Large intestine (tissue), 3 donors: Measurements from ENCODE around the gene KLHL14. TPM values are rescaled to one million over a fixed set of nuclear protein-coding genes. Genes with fewer than 3 reads are reported as not detected.

Source experiments
- DNase-seq, 2 donors: peaks; one replicate each; pipeline versions ENCODE4 v3.0.0 to v3.0.0-alpha.2; 2013
- H3K27ac ChIP-seq: one replicate; pipeline ENCODE4 v1.5.1; 2013; ENCODE audit warnings: low read length
- H3K27me3 ChIP-seq: 2 replicates; pipeline ENCODE4 v1.6.1; 2013; ENCODE audit warnings: low read length; ENCODE audit not compliant: control insufficient read depth, insufficient read depth
- H3K36me3 ChIP-seq: 2 replicates; pipeline ENCODE4 v1.6.1; 2013; ENCODE audit warnings: low read length; ENCODE audit not compliant: control insufficient read depth, insufficient read depth
- H3K4me1 ChIP-seq: one replicate; pipeline ENCODE4 v1.6.1; 2013; ENCODE audit warnings: low read length; ENCODE audit not compliant: control insufficient read depth, insufficient read depth
- H3K4me3 ChIP-seq: one replicate; pipeline ENCODE4 v1.5.1; 2013; ENCODE audit warnings: low read length
- H3K9me3 ChIP-seq: one replicate; pipeline ENCODE4 v1.6.1; 2013; ENCODE audit warnings: mild to moderate bottlenecking, low read depth, low read length, moderate library complexity; ENCODE audit not compliant: control insufficient read depth
- WGBS: methylation state at CpG from one replicate; pipeline ENCODE4 v1.1.5; 2013; ENCODE audit warnings: low lambda C conversion rate; ENCODE audit not compliant: insufficient coverage; 5-methylcytosine and 5-hydroxymethylcytosine counted together
- polyA plus RNA-seq: library from polyadenylated mRNA; unstranded; fragments of 120-200 nt; gene quantifications from one replicate; pipeline ENCODE4 v1.2.1, GENCODE V29; 2013

KLHL14 gene
- polyA plus RNA-seq, 1 donor, result 0.39 TPM

GRCh38 chr18:32754508-32755263, 18.1 kb downstream of the KLHL14 start:
- Histone ChIP-seq H3K9me3 (no peaks in the 10 kb centered on the region), H3K36me3 (no peaks in the 10 kb centered on the region), H3K27me3 (peaks cover 12% of the 10 kb centered on the region), H3K27ac (no peak overlapping the region), H3K4me1 (no peaks in the 10 kb centered on the region), H3K4me3 (no peak overlapping the region)
- 40% methylated on average over 2 of the region's 7 CpGs for WGBS
- DNase-seq, result no peak

DNA sequence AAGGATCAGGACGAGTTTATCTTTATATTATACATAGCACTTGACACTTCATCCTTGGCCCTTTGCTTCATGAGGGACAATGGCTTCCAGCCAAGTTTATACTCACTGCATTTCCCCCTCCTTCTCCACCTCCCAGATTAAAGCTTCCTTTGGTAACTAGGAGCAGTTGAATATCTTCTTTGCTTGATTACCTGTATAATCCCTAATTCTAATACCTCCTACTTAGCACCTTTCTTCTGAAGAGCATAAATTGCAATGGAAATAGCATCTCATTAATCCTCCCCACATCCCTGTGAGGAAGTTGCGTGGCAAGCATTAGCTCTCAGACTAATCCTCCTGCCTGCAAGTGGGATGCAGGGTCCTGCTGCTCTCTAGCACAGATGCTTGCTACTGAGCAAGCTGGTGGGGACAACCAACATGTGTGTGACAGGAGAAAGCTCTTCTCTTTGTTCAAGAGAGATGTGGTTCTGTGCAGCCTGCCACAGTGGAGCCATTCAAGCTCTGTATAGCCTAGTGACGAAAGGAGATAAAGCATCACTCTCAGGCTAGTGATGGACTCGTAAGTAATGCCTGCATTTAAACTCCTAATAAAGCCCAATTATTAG, 19.1 kb downstream of the KLHL14 start:
- no peak overlapping the region for H3K4me3 ChIP-seq
- WGBS, result no CpG with 5 or more reads among the region's 4 CpGs
- no peak for DNase-seq
- H3K9me3 ChIP-seq, result no peaks in the 10 kb centered on the region
- H3K27me3 ChIP-seq, result peaks cover 12% of the 10 kb centered on the region
- no peak overlapping the region for H3K27ac ChIP-seq
- H3K36me3 ChIP-seq, result no peaks in the 10 kb centered on the region
- H3K4me1 ChIP-seq, result no peaks in the 10 kb centered on the region

GRCh38 chr18:32750328-32750727, 22.5 kb downstream of the KLHL14 start:
- no peak for DNase-seq
- H3K36me3 ChIP-seq, result no peaks in the 10 kb centered on the region
- H3K4me3 ChIP-seq, result no peak overlapping the region
- no peaks in the 10 kb centered on the region for H3K9me3 ChIP-seq
- no peak overlapping the region for H3K27ac ChIP-seq
- WGBS, result 100% methylated on average over 1 of the region's 3 CpGs
- H3K27me3 ChIP-seq, result peaks cover 12% of the 10 kb centered on the region
- no peaks in the 10 kb centered on the region for H3K4me1 ChIP-seq

GRCh38 chr18:32749809-32750208, 23.0 kb downstream of the KLHL14 start:
- Histone ChIP-seq H3K4me1 (no peaks in the 10 kb centered on the region), H3K27ac (no peak overlapping the region), H3K36me3 (no peaks in the 10 kb centered on the region), H3K4me3 (no peak overlapping the region), H3K9me3 (no peaks in the 10 kb centered on the region), H3K27me3 (peaks cover 8% of the 10 kb centered on the region)
- 100% methylated on average over 2 of the region's 4 CpGs for WGBS
- no peak for DNase-seq

DNA sequence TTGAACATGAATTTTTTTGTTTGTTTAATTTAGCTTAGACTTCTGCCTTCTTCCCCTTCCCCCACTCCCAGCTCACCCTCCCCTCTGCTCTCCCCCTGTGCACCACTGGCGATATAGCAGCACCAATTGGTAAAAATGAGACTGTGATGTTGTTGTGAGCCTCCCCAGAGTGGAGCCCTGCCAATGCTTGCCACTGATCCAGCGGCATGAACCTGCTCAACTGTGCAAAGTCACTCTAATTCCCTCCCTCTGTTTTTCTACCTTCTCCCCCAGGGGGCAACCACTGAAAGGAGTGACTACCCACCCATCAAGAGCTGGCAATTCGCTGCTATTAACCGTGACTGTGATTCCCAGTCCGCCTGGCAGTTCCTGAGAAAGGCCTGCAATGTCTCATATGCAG, 30.2 kb downstream of the KLHL14 start:
- no CpG with 5 or more reads among the region's 5 CpGs for WGBS
- H3K4me3 ChIP-seq, result no peak overlapping the region
- H3K36me3 ChIP-seq, result no peaks in the 10 kb centered on the region
- no peaks in the 10 kb centered on the region for H3K4me1 ChIP-seq
- no peak overlapping the region for H3K27ac ChIP-seq
- H3K9me3 ChIP-seq, result no peaks in the 10 kb centered on the region
- DNase-seq, result no peak
- H3K27me3 ChIP-seq, result no peaks in the 10 kb centered on the region

- no peak for DNase-seq
- H3K4me1 ChIP-seq, result no peaks in the 10 kb centered on the region
- H3K27me3 ChIP-seq, result no peaks in the 10 kb centered on the region
- no peaks in the 10 kb centered on the region for H3K36me3 ChIP-seq
- H3K4me3 ChIP-seq, result no peak overlapping the region
- H3K9me3 ChIP-seq, result no peaks in the 10 kb centered on the region
- WGBS, result no CpG with 5 or more reads among the region's 2 CpGs
- no peak overlapping the region for H3K27ac ChIP-seq
Measured at GRCh38 chr18:32735781-32736180, 37.0 kb downstream of the KLHL14 start.

GRCh38 chr18:32734442-32734841, 38.4 kb downstream of the KLHL14 start:
- Histone ChIP-seq H3K4me1 (no peaks in the 10 kb centered on the region), H3K9me3 (no peaks in the 10 kb centered on the region), H3K27me3 (no peaks in the 10 kb centered on the region), H3K27ac (no peak overlapping the region), H3K4me3 (no peak overlapping the region), H3K36me3 (no peaks in the 10 kb centered on the region)
- no CpG with 5 or more reads among the region's 2 CpGs for WGBS
- no peak for DNase-seq

GRCh38 chr18:32732165-32732564, 40.7 kb downstream of the KLHL14 start:
- Histone ChIP-seq H3K27ac (no peak overlapping the region), H3K4me3 (no peak overlapping the region), H3K36me3 (no peaks in the 10 kb centered on the region), H3K9me3 (no peaks in the 10 kb centered on the region), H3K27me3 (no peaks in the 10 kb centered on the region), H3K4me1 (no peaks in the 10 kb centered on the region)
- no peak for DNase-seq
- WGBS, result no CpG with 5 or more reads among the region's 1 CpG

DNA sequence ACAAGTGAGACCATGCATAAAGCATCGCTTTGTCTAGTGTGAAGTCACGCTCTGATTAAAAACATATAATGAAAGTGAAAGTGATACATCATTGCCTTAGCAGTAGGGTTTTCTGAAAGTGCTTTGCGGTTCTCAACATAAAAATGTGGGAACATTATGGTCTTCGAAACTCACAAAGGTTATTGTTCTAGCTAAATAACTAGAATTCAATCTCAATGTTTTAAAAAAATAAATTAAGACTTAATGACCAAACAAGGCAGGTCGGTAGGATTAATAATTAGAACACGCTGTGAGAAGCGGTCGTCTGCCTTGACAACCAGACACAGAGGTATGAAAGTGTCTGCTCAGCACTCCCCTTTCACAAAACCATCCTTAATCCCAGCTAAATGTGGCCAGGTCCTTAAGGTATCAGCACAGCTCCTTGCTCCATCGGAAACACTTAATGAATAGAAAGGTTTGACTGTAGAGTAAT, 42.2 kb downstream of the KLHL14 start:
- Histone ChIP-seq H3K36me3 (no peaks in the 10 kb centered on the region), H3K4me1 (no peaks in the 10 kb centered on the region), H3K27ac (no peak overlapping the region), H3K27me3 (no peaks in the 10 kb centered on the region), H3K4me3 (no peak overlapping the region), H3K9me3 (no peaks in the 10 kb centered on the region)
- 88% methylated on average over 8 of the region's 9 CpGs for WGBS
- no peak for DNase-seq

GRCh38 chr18:32730068-32730467, 42.8 kb downstream of the KLHL14 start:
- no peaks in the 10 kb centered on the region for H3K27me3 ChIP-seq

More at GRCh38 chr18:32730068-32730467, 42.8 kb downstream of the KLHL14 start:
- 60% methylated on average over 1 of the region's 2 CpGs for WGBS
- no peak for DNase-seq
- Histone ChIP-seq H3K4me3 (no peak overlapping the region), H3K9me3 (no peaks in the 10 kb centered on the region), H3K27ac (no peak overlapping the region), H3K4me1 (no peaks in the 10 kb centered on the region), H3K36me3 (no peaks in the 10 kb centered on the region)
